Measurements from ENCODE around the gene CDK2AP2.
"Not testable (repeated sequence)": the region's sequence is repeated elsewhere in the genome, so short reads cannot be mapped to it uniquely, and the experiment has no call there.

The CDK2AP2 gene

GRCh38 chr11:67489885-67490726 lies 17.9 kb downstream of the CDK2AP2 start:
- DNase-seq (ENCODE audit: low read depth in 2 of 2): no peak

GRCh38 chr11:67489203-67489884 lies 18.6 kb downstream of the CDK2AP2 start:
- no peak for DNase-seq (ENCODE audit: low read depth in 2 of 2)

- DNase-seq (ENCODE audit: low read depth in 2 of 2): no peak
Measured at GRCh38 chr11:67486481-67487195, 21.3 kb downstream of the CDK2AP2 start.

- DNase-seq (ENCODE audit: low read depth in 2 of 2): not testable (repeated sequence)
Measured at GRCh38 chr11:67485873-67486361, 22.0 kb downstream of the CDK2AP2 start.

GRCh38 chr11:67484847-67485311 lies 23.1 kb downstream of the CDK2AP2 start:
- DNase-seq (ENCODE audit: low read depth in 2 of 2): no peak

GRCh38 chr11:67483831-67484665 lies 23.9 kb downstream of the CDK2AP2 start:
- no peak for DNase-seq (ENCODE audit: low read depth in 2 of 2)

GRCh38 chr11:67482827-67483798 lies 24.8 kb downstream of the CDK2AP2 start, which contains the start of gene AIP:
Gene AIP (plus strand): TSS chr11:67483026. CDS start chr11:67483159, 133 bp downstream.
- peak; percentile 96 for DNase-seq (ENCODE audit: low read depth in 2 of 2)

GRCh38 chr11:67482275-67482826 lies 25.6 kb downstream of the CDK2AP2 start:
- DNase-seq (ENCODE audit: low read depth in 2 of 2): no peak

GRCh38 chr11:67477344-67478050 lies 30.5 kb downstream of the CDK2AP2 start:
- not testable (repeated sequence) for DNase-seq (ENCODE audit: low read depth in 2 of 2)

GRCh38 chr11:67476692-67477091 lies 31.3 kb downstream of the CDK2AP2 start:
- not testable (repeated sequence) for DNase-seq (ENCODE audit: low read depth in 2 of 2)

GRCh38 chr11:67472882-67473281 lies 35.1 kb downstream of the CDK2AP2 start:
- DNase-seq (ENCODE audit: low read depth in 2 of 2): no peak

- DNase-seq (ENCODE audit: low read depth in 2 of 2): no peak
Measured at GRCh38 chr11:67470337-67471002, 37.5 kb downstream of the CDK2AP2 start.

GRCh38 chr11:67469508-67469811 lies 38.5 kb downstream of the CDK2AP2 start:
- no peak for DNase-seq (ENCODE audit: low read depth in 2 of 2)

- DNase-seq (ENCODE audit: low read depth in 2 of 2): peak; percentile 77 to 79
Measured at GRCh38 chr11:67468759-67469507, 39.0 kb downstream of the CDK2AP2 start, which contains the start of gene TMEM134. Gene TMEM134 (minus strand): TSS chr11:67469251. CDS start chr11:67469192, 59 bp downstream.

GRCh38 chr11:67468456-67468758 lies 39.6 kb downstream of the CDK2AP2 start:
- DNase-seq (ENCODE audit: low read depth in 2 of 2): no peak

- no peak for DNase-seq (ENCODE audit: low read depth in 2 of 2)
Measured at GRCh38 chr11:67468056-67468455, 39.9 kb downstream of the CDK2AP2 start.

GRCh38 chr11:67466962-67467771 lies 40.8 kb downstream of the CDK2AP2 start:
- DNase-seq (ENCODE audit: low read depth in 2 of 2): no peak

Measured in fibroblast of skin of left quadriceps (primary cell).